NB4 (cell line): ENCODE measurements around the gene TM9SF2.

Experiments
- MYC ChIP-seq: IDR thresholded peaks from 2 replicates; pipeline ENCODE4 v1.6.1; 2011; ENCODE audit warnings: low read depth, low read length
- POLR2A ChIP-seq: IDR thresholded peaks from 2 replicates; pipeline ENCODE4 v1.6.1; 2011; ENCODE audit warnings: mild to moderate bottlenecking; ENCODE audit not compliant: insufficient read length; ENCODE audit errors: extremely low read depth
- TF ChIP-seq, protein P1 (sequence below): IDR thresholded peaks from 2 replicates; pipeline ENCODE4 v1.6.1; 2011; ENCODE audit warnings: low read depth, low read length
- TF ChIP-seq, protein P2 (sequence below): IDR thresholded peaks from one replicate; pipeline ENCODE4 v1.5.1; 2012; ENCODE audit warnings: low read depth, low read length

DNA sequence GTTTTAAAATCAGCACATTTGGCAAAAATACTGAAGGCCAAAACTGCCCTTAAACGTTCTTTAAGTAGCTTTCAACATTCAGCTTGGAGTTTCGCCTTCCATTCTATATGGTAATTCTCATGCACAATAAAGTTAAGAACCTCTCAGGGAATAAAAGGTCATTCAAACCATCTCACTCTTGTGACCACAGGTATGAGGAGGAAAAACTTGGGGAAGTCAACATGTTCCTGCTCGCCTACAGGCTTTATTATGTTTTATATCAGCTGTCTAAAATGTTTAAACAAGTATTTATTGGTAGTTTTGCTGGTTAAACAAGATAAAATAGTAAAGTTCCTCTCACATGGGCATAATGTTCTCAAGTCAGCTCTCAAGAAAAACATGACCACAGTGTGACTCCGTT lies 19.9 kb upstream of the TM9SF2 start:
- TF ChIP-seq POLR2A (no peak), MYC (no peak)
- TF ChIP-seq, protein P1, sequence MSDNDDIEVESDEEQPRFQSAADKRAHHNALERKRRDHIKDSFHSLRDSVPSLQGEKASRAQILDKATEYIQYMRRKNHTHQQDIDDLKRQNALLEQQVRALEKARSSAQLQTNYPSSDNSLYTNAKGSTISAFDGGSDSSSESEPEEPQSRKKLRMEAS: no peak
- TF ChIP-seq, protein P2, sequence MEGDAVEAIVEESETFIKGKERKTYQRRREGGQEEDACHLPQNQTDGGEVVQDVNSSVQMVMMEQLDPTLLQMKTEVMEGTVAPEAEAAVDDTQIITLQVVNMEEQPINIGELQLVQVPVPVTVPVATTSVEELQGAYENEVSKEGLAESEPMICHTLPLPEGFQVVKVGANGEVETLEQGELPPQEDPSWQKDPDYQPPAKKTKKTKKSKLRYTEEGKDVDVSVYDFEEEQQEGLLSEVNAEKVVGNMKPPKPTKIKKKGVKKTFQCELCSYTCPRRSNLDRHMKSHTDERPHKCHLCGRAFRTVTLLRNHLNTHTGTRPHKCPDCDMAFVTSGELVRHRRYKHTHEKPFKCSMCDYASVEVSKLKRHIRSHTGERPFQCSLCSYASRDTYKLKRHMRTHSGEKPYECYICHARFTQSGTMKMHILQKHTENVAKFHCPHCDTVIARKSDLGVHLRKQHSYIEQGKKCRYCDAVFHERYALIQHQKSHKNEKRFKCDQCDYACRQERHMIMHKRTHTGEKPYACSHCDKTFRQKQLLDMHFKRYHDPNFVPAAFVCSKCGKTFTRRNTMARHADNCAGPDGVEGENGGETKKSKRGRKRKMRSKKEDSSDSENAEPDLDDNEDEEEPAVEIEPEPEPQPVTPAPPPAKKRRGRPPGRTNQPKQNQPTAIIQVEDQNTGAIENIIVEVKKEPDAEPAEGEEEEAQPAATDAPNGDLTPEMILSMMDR: no peak
